Heart right ventricle (tissue), 16 donors: ENCODE results near the gene CCDC51. TPM values are rescaled to one million over a fixed set of nuclear protein-coding genes. Genes with fewer than 3 reads are reported as not detected.

ENCODE experiments used
- ATAC-seq, 8 donors: fragments of 200-7000 bp; cut with Tn5 transposase; one replicate each; pipeline ENCODE4 v1.9.1; 2020; ENCODE audit warnings: mild to moderate bottlenecking in 8 of 8, moderate library complexity in 8 of 8, moderate number of reproducible peaks in 1 of 8
- DNase-seq, 2 donors: peaks; one replicate each; pipeline ENCODE4 v3.0.0-alpha.2; 2020
- H3K27ac ChIP-seq, 10 donors: fragments of 200-600 bp; sonication (generic) in 2 of 10; one replicate each; pipeline versions ENCODE4 v1.5.0 to v1.8.0; 2020 to 2022; ENCODE audit warnings: mild to moderate bottlenecking in 3 of 10
- H3K27me3 ChIP-seq, 7 donors: fragments of 200-600 bp; one replicate each; pipeline ENCODE4 v1.8.0; 2021 to 2022; ENCODE audit warnings: mild to moderate bottlenecking in 2 of 7
- H3K36me3 ChIP-seq, 9 donors: fragments of 200-600 bp; sonication (generic) in 1 of 9; one replicate each; pipeline versions ENCODE4 v1.5.0 to v1.8.0; 2020 to 2022; ENCODE audit warnings: mild to moderate bottlenecking in 2 of 9
- H3K4me1 ChIP-seq, 9 donors: fragments of 200-600 bp; sonication (generic) in 1 of 9; one replicate each; pipeline versions ENCODE4 v1.5.0 to v1.8.0; 2020 to 2022; ENCODE audit warnings: mild to moderate bottlenecking in 4 of 9
- H3K4me3 ChIP-seq, 10 donors: fragments of 200-600 bp; sonication (generic) in 2 of 10; one replicate each; pipeline versions ENCODE4 v1.5.0 to v1.8.0; 2020 to 2022; ENCODE audit warnings: mild to moderate bottlenecking in 7 of 10, moderate library complexity in 2 of 10
- H3K9me3 ChIP-seq, 11 donors: fragments of 200-600 bp in 10 of 11; sonication (generic) in 2 of 11; one replicate each; pipeline versions ENCODE4 v1.5.0 to v1.8.0; 2013 to 2022; ENCODE audit warnings: mild to moderate bottlenecking in 2 of 11, control low read depth in 1 of 11, moderate library complexity in 1 of 11
- WGBS, 2 donors: extraction: QIAGEN DNeasy Blood & Tissue Kit; methylation state at CpG; one replicate each; pipeline ENCODE4 v1.1.7; 2013; ENCODE audit warnings: inconsistent platforms in 1 of 2; 5-methylcytosine and 5-hydroxymethylcytosine counted together
- intact Hi-C, 10 donors: fragments of 100-400 bp; cut with DNase I; formaldehyde crosslinking; loops; one replicate each; pipeline versions ENCODE4 v1.11.1 to v1.14.2; 2022
- polyA plus RNA-seq, 2 donors: library from polyadenylated mRNA; stranded (reverse); fragments of 200-250 nt; gene quantifications; one replicate each; pipeline ENCODE4 v1.2.3, GENCODE V29; 2013
- total RNA-seq, 10 donors: library from RNA; stranded (reverse); fragmentation: NEBNext Ultra II Directional in 3 of 10; extraction: Animal tissue kit (Norgen Biotek cat#: 25700) in 3 of 10; gene quantifications; one replicate each; pipeline versions ENCODE4 v1.2.1 to v1.2.4, GENCODE V29; 2021 to 2023
- TF ChIP-seq, protein P1 (sequence below), 9 donors: fragments of 200-600 bp; sonication (generic) in 2 of 9; IDR thresholded peaks; one replicate each; pipeline versions ENCODE4 v1.5.0 to v1.8.0; 2021 to 2022; ENCODE audit warnings: antibody characterized with exemption in 9 of 9, mild to moderate bottlenecking in 5 of 9, moderate library complexity in 1 of 9
- donor health status: Arrhythmogenic right ventricular cardiomyopathy.
- donor health status: ischemic (EF 13 %, LVEDD 7.1; RV severe dilation, severe dysfunction).
- donor health status: healthy with polysubstance abuse.
- donor health status: DM: no; HTN: yes; CAD: no.
- donor health status: DM: no; HTN: no; CAD: no.
- donor health status: ischemic (EF 25% LVEDD 6.9; RV normal size, moderate dysfunction).
- donor health status: ischemic (EF 25% LVEDD 5.7; RV mildly dilated, moderate dysfunction).
- donor health status: healthy.
- donor health status: DM: yes; HTN: yes; CAD: no.
- donor health status: Ischemic cardiomyopathy.
- donor health status: ischemic (EF 35%, LVEDD 5.7; RV mildly dilated, moderate dysfunction).
- donor health status: nonischemic (EF 11% LVEDD 7.7; RV severe dilation, severe dysfunction).
- donor health status: DM: yes; HTN: yes; CAD: no.
- donor health status: PGD.
- donor health status: ischemic (EF 29% LVEDD 5.4; RV normal size, mild dysfunction).
- donor health status: nonischemic (EF 23%, LVEDD 6.1; RV moderate dilation, normal function).

Gene CCDC51
- total and polyA plus RNA-seq, 12 donors, result 4.7 to 14.3 (median 11.5) TPM

GRCh38 chr3:48437812-48438211 is 2.1 kb downstream of the CCDC51 start:
- no peak for ATAC-seq
- 87 to 90% methylated on average over 4 of the region's 4 CpGs for WGBS, 2 donors
- Histone ChIP-seq H3K9me3 (no peaks in the 10 kb centered on the region), H3K36me3 (peaks cover 0 to 36% (median 4%) of the 10 kb centered on the region in 9 donors), H3K4me1 (peaks cover 0 to 41% (median 27%) of the 10 kb centered on the region in 9 donors), H3K27ac (no peak overlapping the region), H3K4me3 (no peak overlapping the region), H3K27me3 (no peaks in the 10 kb centered on the region)
- TF ChIP-seq, protein P1, sequence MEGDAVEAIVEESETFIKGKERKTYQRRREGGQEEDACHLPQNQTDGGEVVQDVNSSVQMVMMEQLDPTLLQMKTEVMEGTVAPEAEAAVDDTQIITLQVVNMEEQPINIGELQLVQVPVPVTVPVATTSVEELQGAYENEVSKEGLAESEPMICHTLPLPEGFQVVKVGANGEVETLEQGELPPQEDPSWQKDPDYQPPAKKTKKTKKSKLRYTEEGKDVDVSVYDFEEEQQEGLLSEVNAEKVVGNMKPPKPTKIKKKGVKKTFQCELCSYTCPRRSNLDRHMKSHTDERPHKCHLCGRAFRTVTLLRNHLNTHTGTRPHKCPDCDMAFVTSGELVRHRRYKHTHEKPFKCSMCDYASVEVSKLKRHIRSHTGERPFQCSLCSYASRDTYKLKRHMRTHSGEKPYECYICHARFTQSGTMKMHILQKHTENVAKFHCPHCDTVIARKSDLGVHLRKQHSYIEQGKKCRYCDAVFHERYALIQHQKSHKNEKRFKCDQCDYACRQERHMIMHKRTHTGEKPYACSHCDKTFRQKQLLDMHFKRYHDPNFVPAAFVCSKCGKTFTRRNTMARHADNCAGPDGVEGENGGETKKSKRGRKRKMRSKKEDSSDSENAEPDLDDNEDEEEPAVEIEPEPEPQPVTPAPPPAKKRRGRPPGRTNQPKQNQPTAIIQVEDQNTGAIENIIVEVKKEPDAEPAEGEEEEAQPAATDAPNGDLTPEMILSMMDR (IDR thresholded peaks at IDR 0.05), result no peak
- no peak for DNase-seq
- intact Hi-C loops, result loop anchor here in 7 of 10 donors (2.0 to 10.0 kb wide), 8 partner anchors 36 to 243 kb away; no protein-coding TSS in a partner anchor

GRCh38 chr3:48436855-48437254 is 3.1 kb downstream of the CCDC51 start:
- peaks cover 0 to 35% (median 24%) of the 10 kb centered on the region in 9 donors for H3K4me1 ChIP-seq
- H3K4me3 ChIP-seq, result no peak overlapping the region
- no peaks in the 10 kb centered on the region for H3K9me3 ChIP-seq
- intact Hi-C loops, result loop anchor here in 9 of 10 donors (1.0 to 10.0 kb wide), 11 partner anchors 35 to 242 kb away; no protein-coding TSS in a partner anchor
- no peaks in the 10 kb centered on the region for H3K27me3 ChIP-seq
- no peak overlapping the region for H3K27ac ChIP-seq
- WGBS, 2 donors, result 81 to 86% methylated on average over 7 of the region's 7 CpGs
- ATAC-seq, result no peak
- TF ChIP-seq, protein P1 (IDR thresholded peaks at IDR 0.05), result no peak
- peaks cover 0 to 34% (median 10%) of the 10 kb centered on the region in 9 donors for H3K36me3 ChIP-seq
- DNase-seq, result no peak

DNA sequence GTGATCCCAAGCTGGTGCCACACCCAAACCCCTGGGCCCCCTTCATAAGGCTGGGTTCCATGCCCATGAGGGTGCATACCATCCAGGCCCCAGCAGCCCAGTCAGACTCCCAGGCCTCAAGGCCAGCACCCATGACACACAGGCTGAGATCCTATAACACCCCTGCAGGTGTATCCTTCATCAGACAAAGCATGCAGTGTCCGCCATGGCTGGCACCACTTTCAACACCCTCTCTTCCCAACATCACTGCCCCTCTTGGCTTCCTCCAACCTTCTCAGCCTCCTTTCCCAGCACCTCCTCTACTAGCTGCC is 3.5 kb downstream of the CCDC51 start:
- peaks cover 0 to 33% (median 10%) of the 10 kb centered on the region in 9 donors for H3K36me3 ChIP-seq
- DNase-seq, result no peak
- ATAC-seq, result no peak
- 72 to 94% methylated on average over 1 of the region's 1 CpG for WGBS, 2 donors
- H3K9me3 ChIP-seq, result no peaks in the 10 kb centered on the region
- TF ChIP-seq, protein P1 (IDR thresholded peaks at IDR 0.05), result no peak
- intact Hi-C loops, result loop anchor here in 9 of 10 donors (1.0 to 10.0 kb wide), 11 partner anchors 34 to 242 kb away; no protein-coding TSS in a partner anchor
- H3K27me3 ChIP-seq, result no peaks in the 10 kb centered on the region
- H3K27ac ChIP-seq, result peak overlapping the region in 1 of 10 donors; percentile 7
- H3K4me3 ChIP-seq, result no peak overlapping the region
- H3K4me1 ChIP-seq, result peaks cover 0 to 31% (median 20%) of the 10 kb centered on the region in 9 donors

GRCh38 chr3:48435774-48436476 is 4.0 kb downstream of the CCDC51 start:
- H3K4me3 ChIP-seq, result no peak overlapping the region
- H3K27ac ChIP-seq, result peak overlapping the region in 1 of 10 donors; percentile 7
- H3K27me3 ChIP-seq, result no peaks in the 10 kb centered on the region
- H3K9me3 ChIP-seq, result no peaks in the 10 kb centered on the region
- intact Hi-C loops, result loop anchor here (1.0 to 10.0 kb wide), 12 partner anchors 33 to 241 kb away; no protein-coding TSS in a partner anchor
- TF ChIP-seq, protein P1 (IDR thresholded peaks at IDR 0.05), result peak; percentile 98 to 100 (median 99)
- whole genome bisulfite sequencing, 2 donors, result 45 to 51% methylated on average over 7 of the region's 7 CpGs
- peak in 7 of 8 donors; percentile 42 to 65 (median 58) for ATAC-seq
- H3K4me1 ChIP-seq, result peaks cover 0 to 26% (median 15%) of the 10 kb centered on the region in 9 donors
- peak; percentile 81 to 88 for DNase-seq
- H3K36me3 ChIP-seq, result peaks cover 0 to 32% (median 10%) of the 10 kb centered on the region in 9 donors
